Measurements from ENCODE around the gene PTPRN2. TPM values are rescaled to one million over a fixed set of nuclear protein-coding genes. Genes with fewer than 3 reads are reported as not detected.

PTPRN2 gene
- total and polyA plus RNA-seq, 2 of the 13 experiments (the other 11 are each of a cell fraction or from before 2014, with no cell fraction given) = 2.5 to 24.2 TPM

DNA sequence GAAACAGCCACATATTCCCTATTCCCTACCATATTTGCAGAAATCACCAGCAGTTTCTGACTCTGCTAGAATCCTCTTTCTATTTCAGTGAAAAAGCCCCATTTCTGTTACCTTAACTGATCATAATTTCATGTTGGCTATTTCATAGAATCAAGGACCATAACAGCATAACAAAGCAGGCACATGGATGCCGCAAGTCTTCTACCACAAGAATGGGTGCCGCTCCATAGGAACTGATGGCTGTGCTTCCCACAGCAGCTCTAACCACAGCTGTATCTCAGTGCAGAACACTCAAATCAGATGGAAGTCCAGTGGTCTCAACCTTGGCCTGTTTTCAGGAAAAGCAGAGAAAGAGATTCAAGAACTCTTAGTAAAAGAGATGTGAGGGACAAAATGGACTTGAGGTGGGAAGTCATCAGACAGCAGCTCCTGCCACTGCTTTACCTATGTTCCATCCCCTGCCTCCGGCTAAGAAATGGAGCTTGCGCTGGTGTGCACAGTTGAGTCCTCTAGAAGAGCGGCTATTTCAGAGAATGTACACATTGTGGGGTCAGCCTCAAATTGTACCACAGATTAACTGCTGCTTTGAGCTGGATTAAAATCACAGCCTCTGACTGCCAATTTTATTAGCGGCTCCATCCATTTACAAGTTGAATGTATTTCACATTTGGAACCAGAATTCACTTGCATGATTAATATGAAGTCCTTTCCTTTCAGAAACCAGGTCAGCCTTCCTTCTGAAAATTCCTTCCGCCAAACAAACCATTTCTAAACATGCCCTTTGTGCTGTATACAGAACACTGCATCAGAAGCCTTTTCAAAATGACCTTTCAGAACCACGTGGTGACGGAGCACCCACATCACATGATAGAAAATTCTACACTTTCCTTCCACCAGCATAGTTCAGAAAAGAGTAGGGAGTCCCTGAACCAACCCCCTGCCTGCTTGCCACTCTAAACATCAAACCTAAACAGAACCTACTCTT is 7.7 kb downstream of the PTPRN2 start (continued):
- TF ChIP-seq ZNF7 (CRISPR knock-in tag; IDR thresholded peaks at IDR 0.05) (no peak), ZNF878 (CRISPR knock-in tag; IDR thresholded peaks at IDR 0.05) (peak; percentile 46; the same call in 1 of the 2 replicates), HCFC1 (IDR thresholded peaks at IDR 0.05; ENCODE audit: low read depth, low read length) (no peak), ZIK1 (CRISPR knock-in tag; IDR thresholded peaks at IDR 0.05; ENCODE audit: borderline replicate concordance, low read depth) (no peak), ZBTB38 (CRISPR knock-in tag; IDR thresholded peaks at IDR 0.05) (peak; percentile 64), ZBTB21 (CRISPR knock-in tag; IDR thresholded peaks at IDR 0.05) (peak; percentile 70; the same call in 1 of the 2 replicates), ZNF549 (CRISPR knock-in tag; IDR thresholded peaks at IDR 0.05) (no peak), ZNF766 (CRISPR knock-in tag; IDR thresholded peaks at IDR 0.05; ENCODE audit: borderline replicate concordance) (no peak), HOXA5 (CRISPR knock-in tag; IDR thresholded peaks at IDR 0.05) (peak; percentile 84), SALL1 (CRISPR knock-in tag; IDR thresholded peaks at IDR 0.05) (peak; percentile 14; the same call in 1 of the 2 replicates), SIN3B (IDR thresholded peaks at IDR 0.05; ENCODE audit: low read length) (no peak), ZNF24 (IDR thresholded peaks at IDR 0.05) (no peak), SMAD3 (CRISPR knock-in tag; IDR thresholded peaks at IDR 0.05) (peak; percentile 58; the same call in 1 of the 2 replicates), CCDC6 (CRISPR knock-in tag; IDR thresholded peaks at IDR 0.05) (peak; percentile 59; the same call in 1 of the 2 replicates), BRD4 (CRISPR knock-in tag; IDR thresholded peaks at IDR 0.05) (no peak), SOX6 (IDR thresholded peaks at IDR 0.05) (no peak), SOX6 (CRISPR knock-in tag; IDR thresholded peaks at IDR 0.05) (peak; percentile 65), ZNF670 (CRISPR knock-in tag; IDR thresholded peaks at IDR 0.05; ENCODE audit: borderline replicate concordance) (no peak), NR2C2 (CRISPR knock-in tag; IDR thresholded peaks at IDR 0.05; ENCODE audit: borderline replicate concordance) (peak; percentile 69)
- TF ChIP-seq, protein P1, sequence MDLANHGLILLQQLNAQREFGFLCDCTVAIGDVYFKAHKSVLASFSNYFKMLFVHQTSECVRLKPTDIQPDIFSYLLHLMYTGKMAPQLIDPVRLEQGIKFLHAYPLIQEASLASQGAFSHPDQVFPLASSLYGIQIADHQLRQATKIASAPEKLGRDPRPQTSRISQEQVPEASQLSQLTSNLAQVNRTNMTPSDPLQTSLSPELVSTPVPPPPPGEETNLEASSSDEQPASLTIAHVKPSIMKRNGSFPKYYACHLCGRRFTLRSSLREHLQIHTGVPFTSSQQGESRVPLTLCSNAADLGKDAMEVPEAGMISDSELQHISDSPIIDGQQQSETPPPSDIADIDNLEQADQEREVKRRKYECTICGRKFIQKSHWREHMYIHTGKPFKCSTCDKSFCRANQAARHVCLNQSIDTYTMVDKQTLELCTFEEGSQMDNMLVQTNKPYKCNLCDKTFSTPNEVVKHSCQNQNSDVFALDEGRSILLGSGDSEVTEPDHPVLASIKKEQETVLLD (CRISPR knock-in tag; IDR thresholded peaks at IDR 0.05; ENCODE audit: low read depth) = no peak
- TF ChIP-seq, protein P2, sequence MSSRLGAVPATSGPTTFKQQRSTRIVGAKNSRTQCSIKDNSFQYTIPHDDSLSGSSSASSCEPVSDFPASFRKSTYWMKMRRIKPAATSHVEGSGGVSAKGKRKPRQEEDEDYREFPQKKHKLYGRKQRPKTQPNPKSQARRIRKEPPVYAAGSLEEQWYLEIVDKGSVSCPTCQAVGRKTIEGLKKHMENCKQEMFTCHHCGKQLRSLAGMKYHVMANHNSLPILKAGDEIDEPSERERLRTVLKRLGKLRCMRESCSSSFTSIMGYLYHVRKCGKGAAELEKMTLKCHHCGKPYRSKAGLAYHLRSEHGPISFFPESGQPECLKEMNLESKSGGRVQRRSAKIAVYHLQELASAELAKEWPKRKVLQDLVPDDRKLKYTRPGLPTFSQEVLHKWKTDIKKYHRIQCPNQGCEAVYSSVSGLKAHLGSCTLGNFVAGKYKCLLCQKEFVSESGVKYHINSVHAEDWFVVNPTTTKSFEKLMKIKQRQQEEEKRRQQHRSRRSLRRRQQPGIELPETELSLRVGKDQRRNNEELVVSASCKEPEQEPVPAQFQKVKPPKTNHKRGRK (CRISPR knock-in tag; IDR thresholded peaks at IDR 0.05) = no peak
- TF ChIP-seq, protein P3, sequence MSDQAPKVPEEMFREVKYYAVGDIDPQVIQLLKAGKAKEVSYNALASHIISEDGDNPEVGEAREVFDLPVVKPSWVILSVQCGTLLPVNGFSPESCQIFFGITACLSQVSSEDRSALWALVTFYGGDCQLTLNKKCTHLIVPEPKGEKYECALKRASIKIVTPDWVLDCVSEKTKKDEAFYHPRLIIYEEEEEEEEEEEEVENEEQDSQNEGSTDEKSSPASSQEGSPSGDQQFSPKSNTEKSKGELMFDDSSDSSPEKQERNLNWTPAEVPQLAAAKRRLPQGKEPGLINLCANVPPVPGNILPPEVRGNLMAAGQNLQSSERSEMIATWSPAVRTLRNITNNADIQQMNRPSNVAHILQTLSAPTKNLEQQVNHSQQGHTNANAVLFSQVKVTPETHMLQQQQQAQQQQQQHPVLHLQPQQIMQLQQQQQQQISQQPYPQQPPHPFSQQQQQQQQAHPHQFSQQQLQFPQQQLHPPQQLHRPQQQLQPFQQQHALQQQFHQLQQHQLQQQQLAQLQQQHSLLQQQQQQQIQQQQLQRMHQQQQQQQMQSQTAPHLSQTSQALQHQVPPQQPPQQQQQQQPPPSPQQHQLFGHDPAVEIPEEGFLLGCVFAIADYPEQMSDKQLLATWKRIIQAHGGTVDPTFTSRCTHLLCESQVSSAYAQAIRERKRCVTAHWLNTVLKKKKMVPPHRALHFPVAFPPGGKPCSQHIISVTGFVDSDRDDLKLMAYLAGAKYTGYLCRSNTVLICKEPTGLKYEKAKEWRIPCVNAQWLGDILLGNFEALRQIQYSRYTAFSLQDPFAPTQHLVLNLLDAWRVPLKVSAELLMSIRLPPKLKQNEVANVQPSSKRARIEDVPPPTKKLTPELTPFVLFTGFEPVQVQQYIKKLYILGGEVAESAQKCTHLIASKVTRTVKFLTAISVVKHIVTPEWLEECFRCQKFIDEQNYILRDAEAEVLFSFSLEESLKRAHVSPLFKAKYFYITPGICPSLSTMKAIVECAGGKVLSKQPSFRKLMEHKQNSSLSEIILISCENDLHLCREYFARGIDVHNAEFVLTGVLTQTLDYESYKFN (CRISPR knock-in tag; conservative IDR thresholded peaks at IDR 0.05) = peak; percentile 88
